OCI-LY1 (cell line): ENCODE data around the gene FALEC.
"Not testable (repeated sequence)": the region's sequence is repeated elsewhere in the genome, so short reads cannot be mapped to it uniquely, and the experiment has no call there.

ENCODE experiments used
- H2AFZ ChIP-seq: fragments of 200-600 bp; sonication (generic), shearing (Covaris generic); 2 replicates; pipeline ENCODE4 v1.6.0; 2014; ENCODE audit warnings: antibody characterized with exemption, mild to moderate bottlenecking, low read length
- H3F3A ChIP-seq: fragments of 200-600 bp; sonication (generic), shearing (Covaris generic); 2 replicates; pipeline ENCODE4 v1.6.0; 2014; ENCODE audit warnings: mild to moderate bottlenecking, antibody characterized with exemption, low read length, moderate library complexity; ENCODE audit not compliant: insufficient read depth
- H3K27ac ChIP-seq: fragments of 200-600 bp; sonication (generic); 2 replicates; pipeline ENCODE4 v1.5.1; 2014; ENCODE audit warnings: low read length, mixed run types, mild to moderate bottlenecking, low read depth; ENCODE audit not compliant: poor library complexity, severe bottlenecking
- H3K27me3 ChIP-seq: fragments of 200-600 bp; sonication (generic); 2 replicates; pipeline ENCODE4 v1.6.0; 2014; ENCODE audit warnings: antibody characterized with exemption, mild to moderate bottlenecking, low read length, moderate library complexity; ENCODE audit not compliant: insufficient read depth
- H3K36me3 ChIP-seq: fragments of 200-600 bp; sonication (generic); 2 replicates; pipeline ENCODE4 v1.6.1; 2014; ENCODE audit warnings: mild to moderate bottlenecking, antibody characterized with exemption, low read length, moderate library complexity, mixed read lengths; ENCODE audit not compliant: insufficient read depth
- H3K4me1 ChIP-seq: fragments of 200-600 bp; sonication (generic); 2 replicates; pipeline ENCODE4 v1.5.1; 2014; ENCODE audit warnings: mild to moderate bottlenecking, low read length, moderate library complexity; ENCODE audit not compliant: insufficient read depth, severe bottlenecking
- H3K4me2 ChIP-seq: fragments of 200-600 bp; sonication (generic), shearing (Covaris generic); 2 replicates; pipeline ENCODE4 v1.6.1; 2014; ENCODE audit warnings: low read length
- H3K4me3 ChIP-seq: fragments of 200-600 bp; sonication (generic); 2 replicates; pipeline ENCODE4 v1.5.1; 2014; ENCODE audit warnings: low read length, low read depth, mild to moderate bottlenecking, mixed read lengths; ENCODE audit not compliant: poor library complexity, severe bottlenecking
- H3K79me2 ChIP-seq: fragments of 200-600 bp; shearing (Covaris generic); 2 replicates; pipeline ENCODE4 v1.6.1; 2016; ENCODE audit warnings: mixed run types, low read length, mixed read lengths; ENCODE audit not compliant: insufficient read depth
- H3K9ac ChIP-seq: fragments of 200-600 bp; sonication (generic), shearing (Covaris generic); 2 replicates; pipeline ENCODE4 v1.6.1; 2014; ENCODE audit warnings: mild to moderate bottlenecking, low read length, mixed read lengths
- H3K9me2 ChIP-seq: fragments of 200-600 bp; sonication (generic), shearing (Covaris generic); 2 replicates; pipeline ENCODE4 v1.6.1; 2014; ENCODE audit warnings: low read depth, mild to moderate bottlenecking, low read length, mixed read lengths
- H3K9me3 ChIP-seq: fragments of 200-600 bp; shearing (Covaris generic); 2 replicates; pipeline ENCODE4 v1.6.1; 2014; ENCODE audit warnings: low read length, mixed read lengths
- H4K20me1 ChIP-seq: fragments of 200-600 bp; sonication (generic), shearing (Covaris generic); 2 replicates; pipeline ENCODE4 v1.6.0; 2016; ENCODE audit warnings: mild to moderate bottlenecking, low read length; ENCODE audit not compliant: insufficient read depth
- CTCF ChIP-seq: fragments of 200-600 bp; sonication (generic), shearing (Covaris generic); IDR thresholded peaks from 2 replicates; pipeline ENCODE4 v1.5.1; 2017; ENCODE audit warnings: mild to moderate bottlenecking, antibody characterized with exemption, low read length, moderate library complexity, mixed read lengths
- EZH2 ChIP-seq: fragments of 200-600 bp; sonication (generic), shearing (Covaris generic); IDR thresholded peaks from 2 replicates; pipeline ENCODE4 v1.8.0; 2017; ENCODE audit warnings: borderline replicate concordance, mixed run types, mild to moderate bottlenecking, antibody characterized with exemption, low read length, moderate library complexity, mixed read lengths

The FALEC gene

GRCh38 chr1:150568594-150568966, 53.0 kb downstream of the FALEC start:
- peak overlapping the region; percentile 99 for H3K27ac ChIP-seq
- H3K9me2 ChIP-seq, result no peaks in the 10 kb centered on the region
- peaks cover 25% of the 10 kb centered on the region for H3K36me3 ChIP-seq
- H3K9ac ChIP-seq, result peak overlapping the region; percentile 50; the same call in 1 of the 2 replicates
- TF ChIP-seq CTCF, result no peak
- TF ChIP-seq EZH2, result no peak
- H2AFZ ChIP-seq, result no peak overlapping the region
- H4K20me1 ChIP-seq, result no peaks in the 10 kb centered on the region
- no peaks in the 10 kb centered on the region for H3K79me2 ChIP-seq
- H3K4me3 ChIP-seq, result peak overlapping the region; percentile 44
- H3K9me3 ChIP-seq, result no peaks in the 10 kb centered on the region
- H3K4me1 ChIP-seq, result peaks cover 90% of the 10 kb centered on the region
- H3K27me3 ChIP-seq, result no peaks in the 10 kb centered on the region
- peaks cover 24% of the 10 kb centered on the region for H3F3A ChIP-seq
- peak overlapping the region; percentile 69 for H3K4me2 ChIP-seq

GRCh38 chr1:150572918-150573647, 57.5 kb downstream of the FALEC start:
- no peaks in the 10 kb centered on the region for H3K9me2 ChIP-seq
- no peak overlapping the region for H2AFZ ChIP-seq
- H3K36me3 ChIP-seq, result peaks cover 69% of the 10 kb centered on the region
- H3K4me1 ChIP-seq, result peaks cover 83% of the 10 kb centered on the region
- 0 out of 2 replicates have a peak, but pooled peaks cover 5% of the 10 kb centered on the region for H4K20me1 ChIP-seq
- H3K27me3 ChIP-seq, result no peaks in the 10 kb centered on the region
- peak overlapping the region; percentile 99 for H3K27ac ChIP-seq
- H3K4me3 ChIP-seq, result no peak overlapping the region
- H3F3A ChIP-seq, result peaks cover 20% of the 10 kb centered on the region
- H3K9ac ChIP-seq, result no peak overlapping the region
- peak overlapping the region; percentile 15; the same call in 1 of the 2 replicates for H3K4me2 ChIP-seq
- TF ChIP-seq EZH2, result no peak
- H3K79me2 ChIP-seq, result peaks cover 39% of the 10 kb centered on the region
- H3K9me3 ChIP-seq, result no peaks in the 10 kb centered on the region

GRCh38 chr1:150573648-150574071, 58.1 kb downstream of the FALEC start:
- not testable (repeated sequence) for H3K9ac ChIP-seq, H4K20me1 ChIP-seq, H3K4me3 ChIP-seq, H3K27me3 ChIP-seq, H2AFZ ChIP-seq, H3K9me3 ChIP-seq, H3K9me2 ChIP-seq
- peaks cover 75% of the 10 kb centered on the region for H3K36me3 ChIP-seq
- H3K4me2 ChIP-seq, result peak overlapping the region; percentile 15; the same call in 1 of the 2 replicates
- H3K27ac ChIP-seq, result peak overlapping the region; percentile 99
- peaks cover 14% of the 10 kb centered on the region for H3F3A ChIP-seq
- H3K79me2 ChIP-seq, result peaks cover 45% of the 10 kb centered on the region
- peaks cover 78% of the 10 kb centered on the region for H3K4me1 ChIP-seq

- Histone ChIP-seq H3K4me2 (peak overlapping the region; percentile 94), H3K27ac (peak overlapping the region; percentile 99), H3K9me3 (no peaks in the 10 kb centered on the region), H3K9me2 (no peaks in the 10 kb centered on the region), H3F3A (peaks cover 10% of the 10 kb centered on the region; the same call in 1 of the 2 replicates), H3K9ac (peak overlapping the region; percentile 19; the same call in 1 of the 2 replicates), H3K27me3 (no peaks in the 10 kb centered on the region), H3K79me2 (peaks cover 52% of the 10 kb centered on the region), H3K4me1 (peaks cover 70% of the 10 kb centered on the region), H4K20me1 (0 out of 2 replicates have a peak, but pooled peaks cover 5% of the 10 kb centered on the region), H3K36me3 (peaks cover 81% of the 10 kb centered on the region), H2AFZ (no peak overlapping the region), H3K4me3 (peak overlapping the region; percentile 93)
- TF ChIP-seq CTCF (no peak), EZH2 (no peak)
Measured at GRCh38 chr1:150574260-150575071, 58.9 kb downstream of the FALEC start.
